ENCODE results near the gene ADARB1.
A peak's percentile ranks its signal among the peaks of the same experiment; 100 is the strongest.

Gene ADARB1

GRCh38 chr21:45071078-45071873 is 3.1 kb upstream of the ADARB1 start:
- in situ Hi-C loops (cut with MboI; ENCODE audit: low sequenced_read_pairs) = no loop called here
- Histone ChIP-seq H3K4me3 (no peak overlapping the region), H3K36me3 (replicated peaks) (no peaks in the 10 kb centered on the region), H3K4me1 (peaks cover 2% of the 10 kb centered on the region; the same call in 1 of the 2 replicates), H3K9me3 (no peaks in the 10 kb centered on the region), H3K27me3 (ENCODE audit: low read depth) (no peaks in the 10 kb centered on the region)
- DNase-seq (ENCODE audit: low spot score in 2 of 2) = no peak

- peaks cover 7% of the 10 kb centered on the region; the same call in 1 of the 2 replicates for H3K4me1 ChIP-seq
- H3K36me3 ChIP-seq (replicated peaks) = no peaks in the 10 kb centered on the region
- in situ Hi-C loops (cut with MboI; ENCODE audit: low sequenced_read_pairs) = no loop called here
- H3K4me3 ChIP-seq = no peak overlapping the region
- H3K9me3 ChIP-seq = no peaks in the 10 kb centered on the region
- H3K27me3 ChIP-seq (ENCODE audit: low read depth) = no peaks in the 10 kb centered on the region
- no peak for DNase-seq (ENCODE audit: low spot score in 2 of 2)
These were observed 2.3 kb upstream of the ADARB1 start for GRCh38 chr21:45071874-45072737.

GRCh38 chr21:45072738-45073300 is 1.6 kb upstream of the ADARB1 start:
- Histone ChIP-seq H3K27me3 (ENCODE audit: low read depth) (no peaks in the 10 kb centered on the region), H3K4me3 (no peak overlapping the region), H3K4me1 (peaks cover 7% of the 10 kb centered on the region; the same call in 1 of the 2 replicates), H3K9me3 (no peaks in the 10 kb centered on the region), H3K36me3 (replicated peaks) (no peaks in the 10 kb centered on the region)
- no peak for DNase-seq (ENCODE audit: low spot score in 2 of 2)
- in situ Hi-C loops (cut with MboI; ENCODE audit: low sequenced_read_pairs) = no loop called here

DNA sequence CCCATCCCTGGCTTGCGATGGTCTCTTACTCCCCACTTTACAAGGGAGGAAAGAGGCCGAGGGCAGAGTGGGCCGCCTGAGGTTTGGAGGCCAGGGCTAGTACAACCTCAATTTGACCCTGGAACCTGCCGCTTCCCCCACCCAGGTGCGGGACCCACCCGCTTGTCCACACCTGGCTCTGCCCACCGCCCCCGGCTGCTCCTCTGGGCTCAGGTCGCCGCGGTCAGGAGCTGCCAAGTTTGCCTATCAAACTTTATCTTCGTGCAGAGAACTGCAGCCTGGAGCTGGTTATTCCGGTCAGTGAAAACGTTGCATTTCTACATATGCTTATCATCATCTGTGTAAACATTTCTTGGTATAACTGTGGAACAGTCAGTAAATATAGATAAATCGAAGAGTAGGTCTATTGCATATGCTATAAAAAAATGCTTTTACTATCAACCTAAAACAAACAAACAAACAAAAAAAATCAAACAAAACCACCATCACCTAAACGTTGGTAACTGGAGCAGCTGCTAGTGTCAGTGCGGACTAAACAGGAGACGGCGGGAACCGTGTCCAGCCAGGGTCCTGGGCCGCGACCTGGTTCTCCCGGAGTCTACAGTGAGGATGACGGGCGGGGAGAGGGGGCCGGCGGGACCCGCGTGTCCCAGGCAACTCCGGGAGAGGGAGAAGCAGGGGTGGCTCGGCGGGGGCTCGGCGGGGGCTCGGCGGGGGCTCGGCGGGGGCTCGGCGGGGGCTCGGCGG is 906 bp upstream of the ADARB1 start:
- Histone ChIP-seq H3K9me3 (no peaks in the 10 kb centered on the region), H3K36me3 (replicated peaks) (no peaks in the 10 kb centered on the region), H3K4me1 (peaks cover 7% of the 10 kb centered on the region; the same call in 1 of the 2 replicates), H3K27me3 (ENCODE audit: low read depth) (no peaks in the 10 kb centered on the region), H3K4me3 (peak overlapping the region; percentile 48)
- in situ Hi-C loops (cut with MboI; ENCODE audit: low sequenced_read_pairs) = no loop called here
- DNase-seq (ENCODE audit: low spot score in 2 of 2) = peak in 1 of 2 experiments; percentile 57

- in situ Hi-C loops (cut with MboI; ENCODE audit: low sequenced_read_pairs) = loop anchor here (5.0 kb wide), 1 partner anchor 52 kb away; no protein-coding TSS in a partner anchor
- peak in 1 of 2 experiments; percentile 64 for DNase-seq (ENCODE audit: low spot score in 2 of 2)
- Histone ChIP-seq H3K9me3 (no peaks in the 10 kb centered on the region), H3K4me1 (peaks cover 9% of the 10 kb centered on the region; the same call in 1 of the 2 replicates), H3K4me3 (peak overlapping the region; percentile 56), H3K27me3 (ENCODE audit: low read depth) (no peaks in the 10 kb centered on the region), H3K36me3 (replicated peaks) (no peaks in the 10 kb centered on the region)
These were observed 627 bp downstream of the ADARB1 start for GRCh38 chr21:45074818-45075595.

- H3K36me3 ChIP-seq (replicated peaks) = no peaks in the 10 kb centered on the region
- no peaks in the 10 kb centered on the region for H3K27me3 ChIP-seq (ENCODE audit: low read depth)
- peak overlapping the region; percentile 56 for H3K4me3 ChIP-seq
- in situ Hi-C loops (cut with MboI; ENCODE audit: low sequenced_read_pairs) = loop anchor here (5.0 kb wide), 1 partner anchor 52 kb away; no protein-coding TSS in a partner anchor
- DNase-seq (ENCODE audit: low spot score in 2 of 2) = no peak
- no peaks in the 10 kb centered on the region for H3K9me3 ChIP-seq
- peaks cover 9% of the 10 kb centered on the region; the same call in 1 of the 2 replicates for H3K4me1 ChIP-seq
These were observed 1.3 kb downstream of the ADARB1 start for GRCh38 chr21:45075596-45076244.

DNA sequence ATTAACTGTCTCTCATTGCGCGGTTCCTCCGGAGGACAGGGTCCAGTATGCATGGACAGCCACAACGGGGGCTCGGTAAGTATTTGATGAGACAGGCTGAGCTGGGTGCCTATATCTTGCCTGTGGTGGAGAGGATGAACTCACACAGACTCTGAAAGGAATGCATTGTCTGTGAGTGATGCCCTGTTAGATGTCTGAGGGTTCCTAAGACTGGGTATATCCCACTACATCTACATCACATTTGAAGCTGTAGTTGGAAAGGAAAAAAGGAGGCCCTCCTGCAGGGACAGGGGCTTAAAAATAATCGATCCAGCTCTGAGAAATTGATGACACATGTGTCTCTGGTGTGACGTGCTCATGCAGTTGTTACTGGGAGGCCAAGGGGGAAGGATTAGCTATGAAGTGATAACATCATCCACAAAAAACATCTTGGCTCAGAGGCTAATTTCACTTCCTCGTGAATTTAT is 1.9 kb downstream of the ADARB1 start:
- Histone ChIP-seq H3K4me1 (peaks cover 9% of the 10 kb centered on the region; the same call in 1 of the 2 replicates), H3K36me3 (replicated peaks) (no peaks in the 10 kb centered on the region), H3K4me3 (no peak overlapping the region), H3K27me3 (ENCODE audit: low read depth) (no peaks in the 10 kb centered on the region), H3K9me3 (no peaks in the 10 kb centered on the region)
- in situ Hi-C loops (cut with MboI; ENCODE audit: low sequenced_read_pairs) = loop anchor here (5.0 kb wide), 1 partner anchor 51 kb away; no protein-coding TSS in a partner anchor
- no peak for DNase-seq (ENCODE audit: low spot score in 2 of 2)

DNA sequence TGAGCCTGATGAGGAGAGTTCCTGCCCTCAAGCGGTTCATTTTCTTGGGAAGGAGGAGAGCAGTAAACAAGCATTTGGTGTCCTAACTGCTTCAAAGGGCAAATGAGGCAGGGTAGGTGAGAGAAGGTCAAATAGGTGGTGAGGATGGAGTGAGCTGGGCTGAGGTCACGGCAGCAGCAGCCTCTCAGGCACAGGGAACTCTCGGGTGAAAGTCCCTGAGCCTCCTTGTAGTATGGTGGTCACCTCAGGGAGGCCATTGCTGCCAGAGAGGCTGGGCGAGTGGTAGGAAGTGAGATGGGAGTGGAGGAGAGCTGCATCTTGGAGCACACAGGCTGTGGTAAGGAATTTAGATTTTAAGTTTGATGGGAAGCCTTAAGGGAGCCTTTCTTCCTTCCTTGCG is 4.0 kb downstream of the ADARB1 start:
- no peaks in the 10 kb centered on the region for H3K27me3 ChIP-seq (ENCODE audit: low read depth)
- peaks cover 9% of the 10 kb centered on the region; the same call in 1 of the 2 replicates for H3K4me1 ChIP-seq
- DNase-seq (ENCODE audit: low spot score in 2 of 2) = no peak
- no peaks in the 10 kb centered on the region for H3K36me3 ChIP-seq (replicated peaks)
- no peak overlapping the region for H3K4me3 ChIP-seq
- in situ Hi-C loops (cut with MboI; ENCODE audit: low sequenced_read_pairs) = loop anchor here (5.0 kb wide), 1 partner anchor 49 kb away; no protein-coding TSS in a partner anchor
- no peaks in the 10 kb centered on the region for H3K9me3 ChIP-seq

DNA sequence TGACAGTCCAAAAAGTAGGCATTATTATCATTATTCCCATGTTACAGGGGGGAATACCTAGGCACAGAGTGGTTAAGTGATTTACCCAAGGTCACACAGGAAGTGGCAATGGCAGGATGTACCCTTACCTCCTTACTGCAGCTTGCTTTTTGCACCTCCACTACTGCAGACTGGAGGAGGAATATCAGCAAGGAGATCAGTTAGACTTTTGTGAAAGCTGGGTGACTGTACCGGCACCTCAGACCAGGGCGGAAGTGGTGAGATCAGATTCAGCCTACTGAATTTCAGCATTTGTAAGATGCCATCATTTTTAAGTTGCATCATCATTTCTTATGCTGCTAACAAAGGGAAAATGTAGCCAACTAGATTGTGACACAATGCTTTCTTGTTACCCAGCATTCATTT is 4.5 kb downstream of the ADARB1 start:
- no peak for DNase-seq (ENCODE audit: low spot score in 2 of 2)

DNA sequence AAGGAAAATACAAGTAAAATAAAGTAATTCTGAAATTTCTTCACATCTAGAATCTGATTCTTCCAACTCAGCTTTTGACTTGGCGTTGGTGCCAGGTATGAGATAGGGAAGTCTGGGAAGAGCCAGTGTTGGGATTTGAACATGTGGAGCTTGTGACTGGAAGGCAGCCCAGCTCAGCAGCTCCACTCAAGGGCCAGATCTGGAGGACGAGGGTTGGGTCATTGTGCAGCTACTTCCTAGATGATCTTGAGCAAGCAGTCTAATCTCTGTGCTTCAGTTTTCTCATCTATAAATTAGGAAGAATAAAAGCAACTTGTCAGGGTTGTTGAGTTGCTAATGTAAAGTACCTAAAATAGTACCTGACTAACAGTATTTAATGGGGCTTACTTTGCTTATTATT is 5.0 kb downstream of the ADARB1 start:
- DNase-seq (ENCODE audit: low spot score in 2 of 2) = no peak
- Histone ChIP-seq H3K27me3 (ENCODE audit: low read depth) (no peaks in the 10 kb centered on the region), H3K36me3 (replicated peaks) (no peaks in the 10 kb centered on the region), H3K4me3 (no peak overlapping the region), H3K9me3 (no peaks in the 10 kb centered on the region), H3K4me1 (peaks cover 9% of the 10 kb centered on the region; the same call in 1 of the 2 replicates)
- in situ Hi-C loops (cut with MboI; ENCODE audit: low sequenced_read_pairs) = loop anchor here (5.0 kb wide), 1 partner anchor 48 kb away; no protein-coding TSS in a partner anchor

More for the DNA sequence above, 4.5 kb downstream of the ADARB1 start:
- H3K9me3 ChIP-seq = no peaks in the 10 kb centered on the region
- H3K4me3 ChIP-seq = no peak overlapping the region
- peaks cover 9% of the 10 kb centered on the region; the same call in 1 of the 2 replicates for H3K4me1 ChIP-seq
- in situ Hi-C loops (cut with MboI; ENCODE audit: low sequenced_read_pairs) = loop anchor here (5.0 kb wide), 1 partner anchor 48 kb away; no protein-coding TSS in a partner anchor
- no peaks in the 10 kb centered on the region for H3K27me3 ChIP-seq (ENCODE audit: low read depth)
- no peaks in the 10 kb centered on the region for H3K36me3 ChIP-seq (replicated peaks)

DNA sequence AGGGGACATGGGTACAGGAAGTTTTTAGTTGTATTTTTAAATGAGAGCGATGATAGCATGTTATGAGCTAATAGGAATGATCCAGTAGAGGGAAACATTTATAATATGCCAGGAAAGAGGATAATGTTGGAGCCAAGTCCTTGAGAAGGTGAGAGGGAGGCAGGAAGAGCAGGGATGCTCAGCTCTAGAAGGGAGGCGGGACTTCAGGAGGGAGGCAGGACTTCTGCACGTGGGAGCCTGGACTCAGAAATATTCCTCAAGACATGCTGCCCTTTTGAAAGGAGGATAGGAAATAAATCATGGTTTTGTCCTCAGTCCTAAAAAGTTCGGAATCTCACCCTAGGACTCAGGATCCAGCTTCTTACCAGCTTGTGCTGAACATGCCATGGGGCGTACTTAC is 5.9 kb downstream of the ADARB1 start:
- Histone ChIP-seq H3K9me3 (no peaks in the 10 kb centered on the region), H3K27me3 (ENCODE audit: low read depth) (no peaks in the 10 kb centered on the region), H3K4me1 (peaks cover 9% of the 10 kb centered on the region; the same call in 1 of the 2 replicates), H3K4me3 (no peak overlapping the region), H3K36me3 (replicated peaks) (no peaks in the 10 kb centered on the region)
- DNase-seq (ENCODE audit: low spot score in 2 of 2) = no peak
- in situ Hi-C loops (cut with MboI; ENCODE audit: low sequenced_read_pairs) = no loop called here

Measured in HAP-1 (cell line).